ENCODE measurements around the gene STX3.
"Not testable (repeated sequence)": the region's sequence is repeated elsewhere in the genome, so short reads cannot be mapped to it uniquely, and the experiment has no call there.

Gene STX3

GRCh38 chr11:59794417-59794816, 39.2 kb downstream of the STX3 start:
- DNase-seq = no peak

- no peak for DNase-seq
Observed at GRCh38 chr11:59800390-59801025, 45.3 kb downstream of the STX3 start.

- DNase-seq = no peak
Observed at GRCh38 chr11:59801160-59801706, 46.1 kb downstream of the STX3 start.

- no peak for DNase-seq
Observed at GRCh38 chr11:59801981-59802638, 46.9 kb downstream of the STX3 start.

- DNase-seq = peak; percentile 75
Observed at GRCh38 chr11:59802639-59803176, 47.5 kb downstream of the STX3 start.

- DNase-seq = no peak
Observed at GRCh38 chr11:59804061-59804460, 48.9 kb downstream of the STX3 start.

GRCh38 chr11:59807047-59807610, 52.0 kb downstream of the STX3 start:
- DNase-seq = no peak

- DNase-seq = peak; percentile 93
Observed at GRCh38 chr11:59810189-59810910, 55.2 kb downstream of the STX3 start, which contains the start of gene MRPL16. MRPL16 (minus strand) TSS chr11:59810778; CDS start chr11:59810658, 120 bp downstream.

- no peak for DNase-seq
Observed at GRCh38 chr11:59810911-59811259, 55.7 kb downstream of the STX3 start.

GRCh38 chr11:59812220-59812619, 57.0 kb downstream of the STX3 start:
- no peak for DNase-seq

GRCh38 chr11:59813364-59813763, 58.2 kb downstream of the STX3 start:
- DNase-seq = no peak

- no peak for DNase-seq
Observed at GRCh38 chr11:59814021-59814420, 58.8 kb downstream of the STX3 start.

- DNase-seq = no peak
Observed at GRCh38 chr11:59815754-59816153, 60.6 kb downstream of the STX3 start.

- not testable (repeated sequence) for DNase-seq
Observed at GRCh38 chr11:59816434-59816833, 61.3 kb downstream of the STX3 start.

GRCh38 chr11:59818572-59818971, 63.4 kb downstream of the STX3 start:
- no peak for DNase-seq

GRCh38 chr11:59822989-59823566, 67.9 kb downstream of the STX3 start:
- peak; percentile 57 for DNase-seq

GRCh38 chr11:59829358-59829757, 74.2 kb downstream of the STX3 start:
- no peak for DNase-seq

GRCh38 chr11:59833602-59834001, 78.4 kb downstream of the STX3 start:
- no peak for DNase-seq

- DNase-seq = no peak
Observed at GRCh38 chr11:59839615-59840014, 84.4 kb downstream of the STX3 start.

GRCh38 chr11:59841514-59841913, 86.3 kb downstream of the STX3 start:
- no peak for DNase-seq

- no peak for DNase-seq
Observed at GRCh38 chr11:59842316-59842715, 87.1 kb downstream of the STX3 start.

- DNase-seq = no peak
Observed at GRCh38 chr11:59845399-59845798, 90.2 kb downstream of the STX3 start, which contains the start of gene CBLIF. CBLIF (minus strand) TSS chr11:59845499; CDS start chr11:59845453, 46 bp downstream.

GRCh38 chr11:59846556-59846955, 91.4 kb downstream of the STX3 start:
- DNase-seq = no peak

All from CD4-positive, alpha-beta T cell treated with Interleukin-10 for 1 hour (primary cell).